NCI-H69 (cell line): ENCODE results near the gene UBE2N.
A peak's percentile ranks its signal among the peaks of the same experiment; 100 is the strongest.

Source experiments
- DNase-seq: peaks from one replicate; lab custom pipeline; 2025; lab: John Stamatoyannopoulos, UW

The UBE2N gene, protein sequence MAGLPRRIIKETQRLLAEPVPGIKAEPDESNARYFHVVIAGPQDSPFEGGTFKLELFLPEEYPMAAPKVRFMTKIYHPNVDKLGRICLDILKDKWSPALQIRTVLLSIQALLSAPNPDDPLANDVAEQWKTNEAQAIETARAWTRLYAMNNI

DNA sequence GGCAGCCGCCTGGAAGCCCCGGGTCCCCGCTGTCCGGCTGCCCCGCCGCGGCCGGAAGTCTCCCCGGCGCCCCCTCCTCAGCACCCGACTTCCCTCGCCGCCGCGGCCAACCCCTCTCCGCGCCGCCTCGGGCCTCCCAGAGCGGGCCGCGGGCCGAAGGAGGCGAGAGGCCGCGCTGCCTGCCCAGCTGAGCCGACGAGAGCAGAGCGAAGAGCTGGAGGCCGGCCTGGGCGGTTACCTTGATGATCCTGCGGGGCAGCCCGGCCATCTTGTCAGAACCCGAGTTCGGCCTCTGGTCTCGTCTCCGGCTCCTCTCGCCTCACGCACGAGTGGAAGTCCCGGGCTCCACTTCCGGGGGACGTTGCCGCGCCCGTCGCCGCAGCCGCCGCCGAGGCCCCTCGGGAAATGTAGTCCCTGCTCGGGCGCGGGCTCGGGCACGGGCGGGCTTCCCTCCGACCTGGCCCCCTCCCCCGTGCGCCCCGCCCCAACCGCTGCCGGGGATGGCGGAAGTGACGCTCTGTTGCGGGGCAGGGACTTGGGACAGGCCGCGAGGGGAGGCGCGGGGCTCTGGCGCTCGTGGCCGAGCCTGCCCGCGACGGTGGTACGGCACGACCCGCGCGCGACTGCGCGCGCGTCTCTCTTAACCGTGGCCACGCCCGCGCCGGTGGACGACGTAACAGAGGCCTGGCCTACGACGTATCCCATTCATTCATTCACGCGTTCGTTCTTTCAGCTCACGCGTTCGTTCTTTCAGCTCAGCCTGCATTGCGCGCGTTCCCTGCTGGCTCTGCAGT is at the start of gene UBE2N:
Gene UBE2N, minus strand, starts transcription at position 331 of the 794 bp plus-strand sequence. Its CDS starts 63 bp downstream, at position 268.
- DNase-seq = peak; percentile 99

- no peak for DNase-seq
These were observed 42.7 kb upstream of the UBE2N start for GRCh38 chr12:93484315-93484981.

GRCh38 chr12:93483151-93483807 is 41.5 kb upstream of the UBE2N start:
- no peak for DNase-seq

GRCh38 chr12:93482721-93483120 is 41.0 kb upstream of the UBE2N start:
- DNase-seq = no peak

- DNase-seq = no peak
These were observed 34.8 kb upstream of the UBE2N start for GRCh38 chr12:93476555-93476954.

GRCh38 chr12:93469386-93469785 is 27.6 kb upstream of the UBE2N start:
- DNase-seq = no peak

GRCh38 chr12:93468008-93468371 is 26.2 kb upstream of the UBE2N start:
- DNase-seq = peak; percentile 51

DNA sequence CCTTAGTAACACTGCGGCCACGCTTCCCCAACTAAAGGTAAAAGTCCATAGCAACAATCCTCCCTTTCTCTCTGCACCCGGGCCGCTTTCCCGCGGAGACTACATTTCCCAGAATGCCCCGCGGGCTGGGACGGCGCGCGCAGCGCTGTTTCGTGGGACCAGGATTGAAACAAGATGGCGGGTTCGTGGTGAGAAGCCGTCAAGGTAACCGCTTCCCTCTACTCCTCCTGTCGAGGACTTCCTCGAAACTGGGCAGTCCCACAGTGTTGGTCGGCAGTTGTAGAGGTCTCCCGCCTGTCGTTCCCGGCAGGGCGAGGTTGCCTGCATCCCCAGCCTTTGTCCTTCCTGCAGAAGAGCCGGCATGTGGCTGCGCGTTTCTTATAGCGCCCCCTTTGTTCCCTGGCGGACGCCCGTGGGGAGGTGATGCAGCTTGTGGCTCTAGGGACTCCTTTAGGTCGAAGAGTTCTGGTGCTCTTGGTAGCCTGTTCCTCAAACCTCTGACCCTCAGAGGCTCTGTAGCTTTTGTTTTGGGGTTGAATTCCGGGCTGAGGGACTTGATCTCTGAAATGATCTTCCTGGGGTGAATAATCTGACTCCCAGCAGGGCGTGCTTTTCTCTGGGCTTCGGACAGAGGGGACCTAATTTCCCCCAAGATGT is 25.7 kb upstream of the UBE2N start, which contains the start of gene MRPL42:
Gene MRPL42, plus strand, starts transcription at position 164 of the 657 bp plus-strand sequence. CDS start 1,772 bp downstream, outside the sequence.
- peak; percentile 94 for DNase-seq

- no peak for DNase-seq
These were observed 25.0 kb upstream of the UBE2N start for GRCh38 chr12:93466625-93467350.

DNA sequence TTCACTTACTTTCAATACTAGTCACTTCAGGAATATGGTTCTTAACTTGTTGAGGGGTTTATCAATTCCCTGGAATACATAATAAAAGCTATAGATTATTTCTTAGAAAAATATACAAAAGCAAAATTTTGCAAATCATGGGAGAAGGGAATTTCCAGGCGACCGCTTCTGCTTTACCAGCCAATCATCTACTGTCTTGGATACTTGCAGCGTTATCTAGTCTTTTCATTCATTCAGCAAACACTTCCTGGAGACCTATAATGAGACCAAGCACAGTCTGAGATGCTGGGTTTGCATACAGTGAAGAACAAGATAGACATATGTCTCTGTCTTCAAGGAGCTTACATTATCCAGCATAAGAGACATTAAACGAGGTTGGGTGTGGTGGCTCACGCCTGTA is 24.1 kb upstream of the UBE2N start:
- DNase-seq = no peak

DNA sequence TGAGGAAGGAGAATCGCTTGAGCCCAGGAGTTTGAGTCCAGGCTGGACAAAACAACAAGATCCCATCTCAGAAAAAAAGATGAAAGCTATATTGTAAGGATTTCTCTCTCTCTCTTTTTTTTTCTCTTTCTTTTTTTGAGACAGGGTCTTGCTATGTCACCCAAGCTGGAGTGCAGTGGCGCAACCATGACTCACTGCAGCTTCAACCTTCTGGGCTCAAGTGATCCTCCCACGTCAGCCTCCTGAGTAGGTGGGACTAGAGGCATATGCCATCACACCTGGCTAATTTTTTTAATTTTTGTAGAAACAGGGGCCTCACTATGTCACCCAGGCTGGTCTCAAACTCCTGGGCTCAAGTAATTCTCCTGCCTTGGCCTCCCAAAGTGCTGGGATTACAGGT is 19.8 kb upstream of the UBE2N start:
- DNase-seq = no peak

DNA sequence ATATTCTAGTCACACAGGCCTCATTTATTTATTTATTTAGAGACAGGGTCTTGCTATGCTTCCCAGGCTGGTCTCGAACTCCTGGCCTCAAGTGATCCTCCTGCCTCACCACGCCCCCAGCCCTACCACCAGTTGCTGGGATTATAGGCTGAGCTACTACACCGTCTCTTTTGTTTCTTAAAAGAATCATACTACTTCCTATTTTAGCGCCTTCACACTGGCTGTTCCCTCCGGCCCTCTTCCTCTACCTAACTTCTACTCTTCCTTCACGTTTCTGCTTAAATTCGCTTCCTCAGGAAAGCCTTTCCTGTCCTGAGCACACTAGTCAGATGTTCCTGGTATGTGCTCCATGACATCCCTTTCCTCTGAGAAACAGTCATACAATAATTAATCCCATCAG is 19.2 kb upstream of the UBE2N start:
- DNase-seq = no peak

DNA sequence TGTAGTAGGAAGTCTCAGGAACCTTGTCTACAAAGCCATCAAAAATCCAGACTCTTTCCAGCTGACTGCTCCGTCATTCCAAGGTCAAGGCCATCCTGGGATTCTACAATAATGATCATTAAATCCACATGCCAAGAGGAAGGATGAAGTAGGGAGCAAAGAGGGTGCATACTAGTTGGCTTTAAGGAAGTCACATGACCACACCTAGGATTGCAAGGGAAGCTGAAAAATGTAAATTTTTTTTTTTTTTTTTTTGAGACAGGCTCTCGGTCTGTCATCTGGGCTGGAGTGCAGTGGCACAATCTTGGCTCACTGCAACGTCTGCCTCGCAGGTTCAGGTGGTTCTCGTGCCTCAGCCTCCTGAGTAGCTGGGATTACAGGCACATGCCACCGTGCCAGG is 18.3 kb upstream of the UBE2N start:
- no peak for DNase-seq

- no peak for DNase-seq
These were observed 17.4 kb upstream of the UBE2N start for GRCh38 chr12:93459097-93459496.

DNA sequence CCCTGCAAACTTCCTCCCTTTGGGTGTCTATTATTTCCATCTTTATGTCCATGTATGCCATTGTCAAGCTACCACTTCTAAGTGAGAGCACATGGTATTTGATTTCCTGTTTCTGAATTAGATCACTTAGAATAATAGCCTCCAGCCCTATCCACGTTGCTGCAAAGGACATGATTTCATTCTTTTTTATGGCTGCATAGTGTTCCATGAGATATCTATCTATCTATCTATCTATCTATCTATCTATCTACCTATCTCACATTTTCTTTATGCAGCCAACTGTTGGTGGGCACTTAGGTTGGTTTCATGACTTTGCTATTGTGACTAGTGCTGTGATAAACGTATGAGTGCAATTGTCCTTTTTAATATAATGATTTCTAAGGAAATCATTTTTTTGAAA is 14.3 kb upstream of the UBE2N start:
- DNase-seq = no peak

DNA sequence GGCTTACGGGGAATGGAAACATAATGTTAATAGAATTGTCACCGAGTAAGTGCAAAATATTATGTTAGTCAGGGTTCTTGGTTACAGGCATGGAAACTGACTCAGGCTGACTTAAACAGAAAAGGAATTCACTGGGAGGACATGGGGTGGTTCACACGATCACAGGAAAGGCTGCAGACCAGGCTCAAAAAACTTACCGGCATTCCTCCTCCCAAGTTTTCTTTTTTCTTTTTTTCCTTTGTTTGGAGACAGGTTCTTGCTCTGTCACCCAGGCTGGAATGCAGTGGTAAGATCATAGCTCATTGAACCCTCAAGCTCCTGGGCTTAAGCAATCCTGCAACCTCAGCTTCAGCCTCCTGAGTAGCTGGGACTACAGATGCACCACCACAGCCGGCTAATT is 11.9 kb upstream of the UBE2N start:
- no peak for DNase-seq

DNA sequence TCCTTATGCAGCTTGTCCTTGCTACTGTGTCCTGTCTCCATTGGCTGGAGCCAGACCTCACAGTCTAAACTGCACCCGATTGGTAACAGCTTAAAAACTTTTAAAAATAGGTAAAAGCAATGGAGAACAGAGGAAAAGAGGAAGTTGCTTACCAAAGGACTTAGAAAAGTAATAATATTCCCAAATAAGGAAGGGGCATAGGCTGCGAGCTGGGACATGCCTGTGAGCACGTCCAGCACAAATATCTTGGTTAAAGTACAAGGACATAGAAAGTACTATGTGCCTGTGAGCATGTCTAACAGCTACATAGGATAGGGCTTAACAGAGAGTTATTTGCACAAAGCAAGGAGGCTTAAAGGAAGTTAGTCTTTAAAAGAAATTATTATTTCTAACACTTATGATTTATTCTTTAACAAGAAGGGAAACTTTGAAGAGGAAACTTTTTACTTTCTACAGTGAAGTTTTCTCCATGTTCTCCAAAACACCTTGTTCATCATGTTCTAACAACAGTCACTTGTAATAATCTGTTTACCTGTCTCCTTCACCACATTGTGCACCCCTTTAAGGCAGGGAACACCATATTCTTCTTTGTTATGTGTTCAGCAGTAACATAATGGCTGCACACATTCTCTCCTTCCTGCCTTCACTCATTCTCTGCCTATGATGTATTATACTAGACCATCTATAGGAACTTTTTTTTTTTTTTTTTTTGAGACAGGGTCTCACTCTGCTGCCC is 9.8 kb upstream of the UBE2N start:
- no peak for DNase-seq

DNA sequence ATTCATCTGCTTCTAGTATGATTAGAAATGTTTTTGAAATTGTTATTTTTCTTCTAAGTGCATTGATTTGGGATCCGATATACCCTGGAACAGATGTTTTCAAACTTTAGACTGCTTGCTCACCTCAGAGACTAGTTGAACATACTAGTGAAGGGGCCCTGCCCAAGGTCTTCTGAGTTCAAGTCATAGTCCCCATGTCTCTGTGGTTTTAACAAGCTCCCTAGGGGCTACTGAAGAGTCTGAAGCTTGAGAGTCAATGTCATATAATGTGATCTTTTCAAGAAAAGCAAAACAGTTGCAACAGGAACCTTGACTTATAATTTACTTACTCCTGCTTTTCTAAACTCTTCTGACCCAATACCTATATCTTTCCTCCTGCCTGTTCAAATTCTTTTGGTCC is 7.5 kb upstream of the UBE2N start:
- no peak for DNase-seq

GRCh38 chr12:93448796-93449195 is 7.0 kb upstream of the UBE2N start:
- no peak for DNase-seq

DNA sequence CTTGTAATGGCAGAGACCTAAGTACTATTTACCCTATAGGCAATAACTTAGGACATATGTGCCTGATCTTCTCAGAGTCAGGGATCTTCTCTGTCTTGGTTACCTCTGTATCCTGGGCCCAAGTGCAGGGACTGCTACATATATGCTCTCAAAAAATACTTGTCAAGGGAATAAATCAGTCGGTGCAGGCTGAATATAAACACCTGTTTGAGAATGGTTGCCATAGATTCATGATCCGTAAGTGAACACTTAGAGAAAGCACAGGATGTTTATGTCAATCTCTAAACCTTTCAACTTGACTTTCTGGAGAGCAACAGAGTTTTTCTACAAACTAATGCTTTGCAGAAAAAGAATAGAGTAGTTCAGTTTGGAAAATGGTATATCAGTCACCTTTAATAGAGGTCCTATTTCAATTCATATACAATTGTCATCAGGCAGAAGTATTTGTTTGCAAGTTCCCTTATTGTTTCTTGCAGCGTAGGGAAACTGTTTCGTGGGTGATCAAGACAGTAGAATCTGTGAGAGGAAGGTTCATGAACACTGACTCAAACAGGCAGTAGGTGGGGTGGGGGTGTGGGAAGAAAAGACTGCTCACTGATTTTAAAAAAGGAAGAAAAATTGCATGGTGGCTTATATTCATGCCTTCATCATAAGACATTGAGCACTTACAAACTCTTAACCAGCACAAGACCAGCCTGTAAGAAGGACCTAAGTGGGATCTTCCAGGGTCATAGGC is 6.0 kb upstream of the UBE2N start:
- DNase-seq = no peak
